HG03175 (cell line): Measurements from ENCODE around the gene WBP1.

ENCODE experiments used
- ATAC-seq: cut with Tn5 transposase; IDR thresholded peaks from one replicate; pipeline ENCODE4 v1.9.1; 2021; ENCODE audit warnings: mild to moderate bottlenecking, moderate library complexity; ENCODE audit not compliant: unreplicated experiment

Gene WBP1

GRCh38 chr2:74501335-74502071 is 43.3 kb downstream of the WBP1 start:
- no peak for ATAC-seq

- ATAC-seq = no peak
Observed at GRCh38 chr2:74502147-74502719, 44.0 kb downstream of the WBP1 start.

GRCh38 chr2:74502720-74503505 is 44.7 kb downstream of the WBP1 start:
- peak; percentile 29 for ATAC-seq

GRCh38 chr2:74503506-74504475 is 45.6 kb downstream of the WBP1 start:
- ATAC-seq = no peak

- ATAC-seq = no peak
Observed at GRCh38 chr2:74504591-74504990, 46.4 kb downstream of the WBP1 start.

GRCh38 chr2:74505448-74506246 is 47.4 kb downstream of the WBP1 start:
- no peak for ATAC-seq

- peak; percentile 91 for ATAC-seq
Observed at GRCh38 chr2:74507145-74507925, 49.1 kb downstream of the WBP1 start, which contains the start of gene PCGF1. PCGF1 (minus strand) TSS chr2:74507695; CDS start chr2:74507668, 27 bp downstream.

GRCh38 chr2:74507926-74508520 is 49.8 kb downstream of the WBP1 start:
- peak; percentile 6 for ATAC-seq

- no peak for ATAC-seq
Observed at GRCh38 chr2:74510272-74510671, 52.0 kb downstream of the WBP1 start.
